ENCODE data around the gene IKZF3. TPM values are rescaled to one million over a fixed set of nuclear protein-coding genes. Genes with fewer than 3 reads are reported as not detected.

Gene IKZF3
- total RNA-seq, 1 experiment from 2014 or later: not detected

GRCh38 chr17:39836117-39836516 lies 28.0 kb downstream of the IKZF3 start:
- H3F3A ChIP-seq (ENCODE audit: low read length, unreplicated experiment): no peaks in the 10 kb centered on the region
- DNase-seq: no peak
- H3K9me2 ChIP-seq (replicated peaks; ENCODE audit: low read length): no peaks in the 10 kb centered on the region
- no peak overlapping the region for H3K27ac ChIP-seq (ENCODE audit: low read length)
- H2AFZ ChIP-seq (ENCODE audit: low read length): no peak overlapping the region
- no peaks in the 10 kb centered on the region for H3K36me3 ChIP-seq (ENCODE audit: low read depth, low read length)
- no peaks in the 10 kb centered on the region for H3K79me2 ChIP-seq (ENCODE audit: low read length)
- H4K20me1 ChIP-seq (ENCODE audit: low read length): no peaks in the 10 kb centered on the region
- ChIA-PET CTCF (no interaction called here), POLR2A (ENCODE audit: unreplicated experiment) (no interaction called here)
- no peaks in the 10 kb centered on the region for H3K9me3 ChIP-seq (ENCODE audit: low read length)
- no peaks in the 10 kb centered on the region; the same call in 1 of the 2 replicates for H3K27me3 ChIP-seq (ENCODE audit: low read length)
- no peaks in the 10 kb centered on the region for H3K4me1 ChIP-seq (ENCODE audit: insufficient read depth, low read length)
- no peak for ATAC-seq
- intact Hi-C loops (cut with micrococcal nuclease): no loop called here
- H3K4me2 ChIP-seq (ENCODE audit: low read length): no peak overlapping the region
- H3K4me3 ChIP-seq (ENCODE audit: low read length): no peak overlapping the region
- BruUV-seq (replicated peaks): no TSS peak
- TF ChIP-seq EZH2phosphoT487 (IDR thresholded peaks at IDR 0.05; ENCODE audit: borderline replicate concordance, low read length) (no peak), EZH2 (IDR thresholded peaks at IDR 0.05; ENCODE audit: low read length, unreplicated experiment) (no peak)
- TF ChIP-seq, protein P1, sequence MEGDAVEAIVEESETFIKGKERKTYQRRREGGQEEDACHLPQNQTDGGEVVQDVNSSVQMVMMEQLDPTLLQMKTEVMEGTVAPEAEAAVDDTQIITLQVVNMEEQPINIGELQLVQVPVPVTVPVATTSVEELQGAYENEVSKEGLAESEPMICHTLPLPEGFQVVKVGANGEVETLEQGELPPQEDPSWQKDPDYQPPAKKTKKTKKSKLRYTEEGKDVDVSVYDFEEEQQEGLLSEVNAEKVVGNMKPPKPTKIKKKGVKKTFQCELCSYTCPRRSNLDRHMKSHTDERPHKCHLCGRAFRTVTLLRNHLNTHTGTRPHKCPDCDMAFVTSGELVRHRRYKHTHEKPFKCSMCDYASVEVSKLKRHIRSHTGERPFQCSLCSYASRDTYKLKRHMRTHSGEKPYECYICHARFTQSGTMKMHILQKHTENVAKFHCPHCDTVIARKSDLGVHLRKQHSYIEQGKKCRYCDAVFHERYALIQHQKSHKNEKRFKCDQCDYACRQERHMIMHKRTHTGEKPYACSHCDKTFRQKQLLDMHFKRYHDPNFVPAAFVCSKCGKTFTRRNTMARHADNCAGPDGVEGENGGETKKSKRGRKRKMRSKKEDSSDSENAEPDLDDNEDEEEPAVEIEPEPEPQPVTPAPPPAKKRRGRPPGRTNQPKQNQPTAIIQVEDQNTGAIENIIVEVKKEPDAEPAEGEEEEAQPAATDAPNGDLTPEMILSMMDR (conservative IDR thresholded peaks at IDR 0.05; ENCODE audit: low read depth, low read length): no peak
- no peak overlapping the region for H3K9ac ChIP-seq (ENCODE audit: low read length)

DNA sequence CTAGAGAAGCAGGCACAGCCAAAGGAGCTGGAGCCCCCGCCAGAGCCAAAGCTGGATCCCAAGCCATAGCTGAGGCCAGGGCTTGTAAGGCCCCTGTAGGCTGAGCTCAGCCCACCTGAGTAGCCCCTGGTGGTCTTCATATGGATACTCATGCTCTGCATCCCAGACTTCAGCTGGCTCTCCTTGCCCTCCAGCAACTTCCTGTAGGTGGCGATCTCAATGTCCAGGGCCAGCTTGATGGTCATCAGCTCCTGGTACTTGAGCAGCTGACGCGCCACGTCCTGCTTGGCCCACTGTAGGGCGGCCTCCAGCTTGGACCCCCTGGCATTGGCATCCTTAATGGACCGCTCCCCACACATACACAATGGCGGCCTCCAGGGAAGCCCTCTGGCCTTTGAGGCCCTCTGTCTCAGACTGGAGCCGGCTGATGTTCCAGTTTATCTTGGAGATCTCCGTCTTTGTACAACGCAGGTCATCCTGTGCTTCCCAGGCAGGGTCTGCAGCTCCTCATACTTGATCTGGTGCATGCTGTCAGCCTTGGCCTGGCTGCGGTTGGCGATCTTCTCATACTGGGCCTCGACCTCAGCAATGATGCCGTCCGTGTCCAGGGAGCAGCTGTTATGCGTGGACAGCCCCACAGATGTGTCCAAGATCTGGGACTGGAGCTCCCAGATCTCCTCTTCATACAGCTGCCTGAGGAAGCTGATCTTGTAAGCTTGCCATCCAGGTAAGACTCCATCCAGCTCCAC lies 28.9 kb downstream of the IKZF3 start:
- H3K4me1 ChIP-seq (ENCODE audit: insufficient read depth, low read length): no peaks in the 10 kb centered on the region
- no peaks in the 10 kb centered on the region; the same call in 1 of the 2 replicates for H3K27me3 ChIP-seq (ENCODE audit: low read length)
- H3K79me2 ChIP-seq (ENCODE audit: low read length): no peaks in the 10 kb centered on the region
- H4K20me1 ChIP-seq (ENCODE audit: low read length): no peaks in the 10 kb centered on the region
- H2AFZ ChIP-seq (ENCODE audit: low read length): no peak overlapping the region
- ATAC-seq (no peak), DNase-seq (no peak)
- H3K27ac ChIP-seq (ENCODE audit: low read length): no peak overlapping the region
- H3K4me2 ChIP-seq (ENCODE audit: low read length): no peak overlapping the region
- H3K36me3 ChIP-seq (ENCODE audit: low read depth, low read length): no peaks in the 10 kb centered on the region
- TF ChIP-seq, protein P1 (conservative IDR thresholded peaks at IDR 0.05; ENCODE audit: low read depth, low read length): no peak
- TF ChIP-seq EZH2phosphoT487 (IDR thresholded peaks at IDR 0.05; ENCODE audit: borderline replicate concordance, low read length) (no peak), EZH2 (IDR thresholded peaks at IDR 0.05; ENCODE audit: low read length, unreplicated experiment) (no peak)
- no TSS peak for BruUV-seq (replicated peaks)
- no peak overlapping the region for H3K4me3 ChIP-seq (ENCODE audit: low read length)
- no peaks in the 10 kb centered on the region for H3F3A ChIP-seq (ENCODE audit: low read length, unreplicated experiment)
- intact Hi-C loops (cut with micrococcal nuclease): no loop called here
- CTCF ChIA-PET: no interaction called here
- POLR2A ChIA-PET (ENCODE audit: unreplicated experiment): no interaction called here
- H3K9ac ChIP-seq (ENCODE audit: low read length): no peak overlapping the region
- H3K9me3 ChIP-seq (ENCODE audit: low read length): no peaks in the 10 kb centered on the region
- H3K9me2 ChIP-seq (replicated peaks; ENCODE audit: low read length): no peaks in the 10 kb centered on the region

GRCh38 chr17:39834017-39834416 lies 30.1 kb downstream of the IKZF3 start:
- H3K4me2 ChIP-seq (ENCODE audit: low read length): no peak overlapping the region

More at GRCh38 chr17:39834017-39834416, 30.1 kb downstream of the IKZF3 start:
- ChIA-PET CTCF (no interaction called here), POLR2A (ENCODE audit: unreplicated experiment) (no interaction called here)
- TF ChIP-seq, protein P1 (conservative IDR thresholded peaks at IDR 0.05; ENCODE audit: low read depth, low read length): no peak
- TF ChIP-seq EZH2 (IDR thresholded peaks at IDR 0.05; ENCODE audit: low read length, unreplicated experiment) (no peak), EZH2phosphoT487 (IDR thresholded peaks at IDR 0.05; ENCODE audit: borderline replicate concordance, low read length) (no peak)
- Histone ChIP-seq H3F3A (ENCODE audit: low read length, unreplicated experiment) (no peaks in the 10 kb centered on the region), H3K27ac (ENCODE audit: low read length) (no peak overlapping the region), H2AFZ (ENCODE audit: low read length) (no peak overlapping the region), H3K4me3 (ENCODE audit: low read length) (no peak overlapping the region), H3K79me2 (ENCODE audit: low read length) (no peaks in the 10 kb centered on the region), H3K9me2 (replicated peaks; ENCODE audit: low read length) (no peaks in the 10 kb centered on the region), H3K9ac (ENCODE audit: low read length) (no peak overlapping the region), H3K27me3 (ENCODE audit: low read length) (no peaks in the 10 kb centered on the region; the same call in 1 of the 2 replicates), H3K4me1 (ENCODE audit: insufficient read depth, low read length) (no peaks in the 10 kb centered on the region), H4K20me1 (ENCODE audit: low read length) (no peaks in the 10 kb centered on the region), H3K9me3 (ENCODE audit: low read length) (no peaks in the 10 kb centered on the region), H3K36me3 (ENCODE audit: low read depth, low read length) (no peaks in the 10 kb centered on the region)
- no peak for ATAC-seq
- no peak for DNase-seq
- BruUV-seq (replicated peaks): no TSS peak
- intact Hi-C loops (cut with micrococcal nuclease): no loop called here
